ENCODE results near the gene ENTPD2. TPM values are rescaled to one million over a fixed set of nuclear protein-coding genes. Genes with fewer than 3 reads are reported as not detected.

The ENTPD2 gene
- total and polyA plus RNA-seq, 2 of the 4 experiments (the other 2 are of a cell fraction): not detected

GRCh38 chr9:137064880-137065164 is 11.0 kb upstream of the ENTPD2 start:
- H2BK15ac ChIP-seq (ENCODE audit: low read depth, low read length): no peak overlapping the region
- no peak overlapping the region for H4K5ac ChIP-seq (ENCODE audit: low read depth, low read length)
- no peak overlapping the region for H3K14ac ChIP-seq (replicated peaks; ENCODE audit: low read depth, low read length)
- no peak for TF ChIP-seq POLR2A (IDR thresholded peaks at IDR 0.05; ENCODE audit: low read depth, low read length)
- BruUV-seq (replicated peaks): no TSS peak
- ChIA-PET CTCF (interaction anchor here (1.2 kb wide), 2 partner anchors 9 to 18 kb away, joined by 4 read pairs; partner anchors contain the start of gene NPDC1), POLR2A (ENCODE audit: unreplicated experiment) (no interaction called here)
- H3K9me1 ChIP-seq (ENCODE audit: insufficient read depth, low read length): no peaks in the 10 kb centered on the region
- ATAC-seq (ENCODE audit: low read depth) (no peak), DNase-seq (no peak)
- H2AK9ac ChIP-seq (replicated peaks; ENCODE audit: low read depth, low read length, poor library complexity): no peak overlapping the region
- H3K79me1 ChIP-seq (ENCODE audit: low read depth in 1 of 2, low read length in 2 of 2): peaks cover 2 to 11% of the 10 kb centered on the region in 2 experiments
- no peak overlapping the region for H3K4me3 ChIP-seq (ENCODE audit: insufficient read depth, low read depth, low read length)
- intact Hi-C loops (cut with micrococcal nuclease): no loop called here
- WGBS, 2 experiments (ENCODE audit: extremely low coverage in 2 of 2, insufficient read length in 1 of 2): 90% methylated on average over 12 of the region's 12 CpGs; no CpG with 5 or more reads in 1 of the 2 experiments
- no peak overlapping the region for H4K8ac ChIP-seq (ENCODE audit: low read depth in 2 of 2, low read length in 2 of 2)
- no peak overlapping the region for H2BK5ac ChIP-seq (ENCODE audit: low read depth, low read length, poor library complexity, severe bottlenecking)
- H3K4ac ChIP-seq (ENCODE audit: low read depth, low read length): no peak overlapping the region
- no peak overlapping the region for H4K91ac ChIP-seq (ENCODE audit: insufficient read depth, low read depth, low read length)
- H2AK5ac ChIP-seq (ENCODE audit: low read depth, low read length): no peak overlapping the region
- no peak overlapping the region for H3K18ac ChIP-seq (ENCODE audit: low read depth, low read length)
- no peak overlapping the region for H3K56ac ChIP-seq (ENCODE audit: extremely low read depth, insufficient read depth, low read length)
- no peak overlapping the region for H3K27ac ChIP-seq (ENCODE audit: insufficient read depth, low read length)
- H2AFZ ChIP-seq (replicated peaks; ENCODE audit: low read length, poor library complexity): no peak overlapping the region
- no peaks in the 10 kb centered on the region; the same call in 1 of the 2 replicates for H3K27me3 ChIP-seq (ENCODE audit: control insufficient read depth, insufficient read depth, low read length)
- dilution Hi-C loops (cut with HindIII; ENCODE audit: low sequenced_read_pairs, unreplicated experiment): no loop called here
- no peaks in the 10 kb centered on the region for H3K9me3 ChIP-seq (ENCODE audit: control insufficient read depth, insufficient read depth, low read length)
- H2BK120ac ChIP-seq (ENCODE audit: low read depth, low read length): no peak overlapping the region
- no peak overlapping the region for H3K9ac ChIP-seq (ENCODE audit: low read depth, low read length)
- no peaks in the 10 kb centered on the region for H4K20me1 ChIP-seq (ENCODE audit: insufficient read depth, low read length)
- no peak overlapping the region for H3K23ac ChIP-seq (ENCODE audit: low read depth, low read length)
- no peak overlapping the region for H2BK20ac ChIP-seq (ENCODE audit: low read depth, low read length)
- in situ Hi-C loops (cut with MboI; ENCODE audit: low sequenced_read_pairs): no loop called here
- no peaks in the 10 kb centered on the region for H3K36me3 ChIP-seq (ENCODE audit: control insufficient read depth, insufficient read depth, low read length)
- H3K4me2 ChIP-seq (ENCODE audit: low read depth, low read length): no peak overlapping the region
- peaks cover 3% of the 10 kb centered on the region; the same call in 1 of the 2 replicates for H3K4me1 ChIP-seq (ENCODE audit: control insufficient read depth, insufficient read depth, low read length)

All from IMR-90 (cell line).